ENCODE data around the gene OARD1. TPM values are rescaled to one million over a fixed set of nuclear protein-coding genes. Genes with fewer than 3 reads are reported as not detected.
"Not testable (repeated sequence)": the region's sequence is repeated elsewhere in the genome, so short reads cannot be mapped to it uniquely, and the experiment has no call there.

OARD1 gene
- total RNA-seq, 1 experiment from 2014 or later: 12.1 TPM

GRCh38 chr6:41017663-41018062, 54.5 kb downstream of the OARD1 start:
- POLR2A ChIA-PET (ENCODE audit: unreplicated experiment): no interaction called here
- no peak for TF ChIP-seq EZH2phosphoT487 (IDR thresholded peaks at IDR 0.05; ENCODE audit: borderline replicate concordance, low read length)
- TF ChIP-seq EZH2 (IDR thresholded peaks at IDR 0.05; ENCODE audit: low read length, unreplicated experiment): no peak
- TF ChIP-seq, protein P1, sequence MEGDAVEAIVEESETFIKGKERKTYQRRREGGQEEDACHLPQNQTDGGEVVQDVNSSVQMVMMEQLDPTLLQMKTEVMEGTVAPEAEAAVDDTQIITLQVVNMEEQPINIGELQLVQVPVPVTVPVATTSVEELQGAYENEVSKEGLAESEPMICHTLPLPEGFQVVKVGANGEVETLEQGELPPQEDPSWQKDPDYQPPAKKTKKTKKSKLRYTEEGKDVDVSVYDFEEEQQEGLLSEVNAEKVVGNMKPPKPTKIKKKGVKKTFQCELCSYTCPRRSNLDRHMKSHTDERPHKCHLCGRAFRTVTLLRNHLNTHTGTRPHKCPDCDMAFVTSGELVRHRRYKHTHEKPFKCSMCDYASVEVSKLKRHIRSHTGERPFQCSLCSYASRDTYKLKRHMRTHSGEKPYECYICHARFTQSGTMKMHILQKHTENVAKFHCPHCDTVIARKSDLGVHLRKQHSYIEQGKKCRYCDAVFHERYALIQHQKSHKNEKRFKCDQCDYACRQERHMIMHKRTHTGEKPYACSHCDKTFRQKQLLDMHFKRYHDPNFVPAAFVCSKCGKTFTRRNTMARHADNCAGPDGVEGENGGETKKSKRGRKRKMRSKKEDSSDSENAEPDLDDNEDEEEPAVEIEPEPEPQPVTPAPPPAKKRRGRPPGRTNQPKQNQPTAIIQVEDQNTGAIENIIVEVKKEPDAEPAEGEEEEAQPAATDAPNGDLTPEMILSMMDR (conservative IDR thresholded peaks at IDR 0.05; ENCODE audit: low read depth, low read length): no peak
- no TSS peak for BruUV-seq (replicated peaks)
- no peaks in the 10 kb centered on the region for H3F3A ChIP-seq (ENCODE audit: low read length, unreplicated experiment)
- H4K20me1 ChIP-seq (ENCODE audit: low read length): no peaks in the 10 kb centered on the region
- no peak overlapping the region for H3K27ac ChIP-seq (ENCODE audit: low read length)
- CTCF ChIA-PET: no interaction called here
- intact Hi-C loops (cut with micrococcal nuclease): no loop called here
- H3K79me2 ChIP-seq (ENCODE audit: low read length): no peaks in the 10 kb centered on the region
- DNase-seq: no peak
- no peak overlapping the region for H3K4me2 ChIP-seq (ENCODE audit: low read length)
- H3K27me3 ChIP-seq (ENCODE audit: low read length): no peaks in the 10 kb centered on the region
- no peaks in the 10 kb centered on the region for H3K36me3 ChIP-seq (ENCODE audit: low read depth, low read length)
- H3K4me1 ChIP-seq (ENCODE audit: insufficient read depth, low read length): peaks cover 16% of the 10 kb centered on the region
- no peak for ATAC-seq
- H2AFZ ChIP-seq (ENCODE audit: low read length): no peak overlapping the region
- H3K4me3 ChIP-seq (ENCODE audit: low read length): no peak overlapping the region
- no peak overlapping the region for H3K9ac ChIP-seq (ENCODE audit: low read length)
- H3K9me2 ChIP-seq (replicated peaks; ENCODE audit: low read length): no peaks in the 10 kb centered on the region
- no peaks in the 10 kb centered on the region for H3K9me3 ChIP-seq (ENCODE audit: low read length)

- ATAC-seq; H3K4me1 ChIP-seq (ENCODE audit: insufficient read depth, low read length); CTCF ChIA-PET; H4K20me1 ChIP-seq (ENCODE audit: low read length); H3K4me2 ChIP-seq (ENCODE audit: low read length); H3K27ac ChIP-seq (ENCODE audit: low read length); H2AFZ ChIP-seq (ENCODE audit: low read length); POLR2A ChIA-PET (ENCODE audit: unreplicated experiment); H3F3A ChIP-seq (ENCODE audit: low read length, unreplicated experiment); intact Hi-C loops (cut with micrococcal nuclease); BruUV-seq (replicated peaks); DNase-seq; H3K4me3 ChIP-seq (ENCODE audit: low read length); H3K9me2 ChIP-seq (replicated peaks; ENCODE audit: low read length); H3K79me2 ChIP-seq (ENCODE audit: low read length); H3K9ac ChIP-seq (ENCODE audit: low read length); H3K36me3 ChIP-seq (ENCODE audit: low read depth, low read length); H3K27me3 ChIP-seq (ENCODE audit: low read length); H3K9me3 ChIP-seq (ENCODE audit: low read length): not testable (repeated sequence)
These were observed 56.3 kb downstream of the OARD1 start for GRCh38 chr6:41015860-41016259.

DNA sequence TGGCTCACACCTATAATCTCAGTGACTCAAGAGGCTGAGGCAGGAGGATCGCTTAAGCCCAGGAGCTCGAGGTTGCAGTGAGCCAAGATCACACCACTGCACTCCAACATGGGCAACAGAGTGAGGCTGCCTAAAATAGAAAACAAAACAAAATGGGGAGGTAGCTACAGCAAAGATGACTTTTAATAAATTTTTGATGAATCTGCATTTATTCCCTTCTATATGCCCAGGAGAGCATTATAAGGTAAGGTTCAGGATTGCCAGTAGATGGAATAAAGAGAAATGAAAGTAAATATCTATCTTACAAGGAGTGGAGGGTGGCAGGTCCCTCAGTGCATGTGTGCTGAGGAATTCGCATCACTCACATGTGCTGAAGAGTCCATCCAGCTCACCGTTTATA, 57.4 kb downstream of the OARD1 start:
- CTCF ChIA-PET: no interaction called here
- H4K20me1 ChIP-seq (ENCODE audit: low read length): no peaks in the 10 kb centered on the region
- BruUV-seq (replicated peaks): no TSS peak
- POLR2A ChIA-PET (ENCODE audit: unreplicated experiment): no interaction called here
- TF ChIP-seq EZH2phosphoT487 (IDR thresholded peaks at IDR 0.05; ENCODE audit: borderline replicate concordance, low read length): no peak
- TF ChIP-seq, protein P1 (conservative IDR thresholded peaks at IDR 0.05; ENCODE audit: low read depth, low read length): no peak
- TF ChIP-seq EZH2 (IDR thresholded peaks at IDR 0.05; ENCODE audit: low read length, unreplicated experiment): no peak
- no peaks in the 10 kb centered on the region for H3K9me3 ChIP-seq (ENCODE audit: low read length)
- no peaks in the 10 kb centered on the region for H3K9me2 ChIP-seq (replicated peaks; ENCODE audit: low read length)
- no peaks in the 10 kb centered on the region for H3F3A ChIP-seq (ENCODE audit: low read length, unreplicated experiment)
- no peaks in the 10 kb centered on the region for H3K79me2 ChIP-seq (ENCODE audit: low read length)
- H3K4me2 ChIP-seq (ENCODE audit: low read length): no peak overlapping the region
- H3K27ac ChIP-seq (ENCODE audit: low read length): no peak overlapping the region
- H2AFZ ChIP-seq (ENCODE audit: low read length): no peak overlapping the region
- intact Hi-C loops (cut with micrococcal nuclease): no loop called here
- no peak overlapping the region for H3K4me3 ChIP-seq (ENCODE audit: low read length)
- no peak overlapping the region for H3K9ac ChIP-seq (ENCODE audit: low read length)
- no peaks in the 10 kb centered on the region for H3K27me3 ChIP-seq (ENCODE audit: low read length)
- no peaks in the 10 kb centered on the region for H3K4me1 ChIP-seq (ENCODE audit: insufficient read depth, low read length)
- ATAC-seq: no peak
- DNase-seq: no peak
- H3K36me3 ChIP-seq (ENCODE audit: low read depth, low read length): no peaks in the 10 kb centered on the region

Other genes starting within 250 kb of the OARD1 start
- gene UNC5CL, start 33.1 kb downstream of the OARD1 start, total RNA-seq (2014; rRNA removed): 0.58 and 1.4 TPM in 2 replicates
- gene TSPO2, start 29.9 kb downstream of the OARD1 start, total RNA-seq (2014; rRNA removed): not detected in 2 replicates
- gene APOBEC2, start 19.2 kb downstream of the OARD1 start, total RNA-seq (2014; rRNA removed): not detected in 2 replicates
- 31.7 and 32.9 TPM in 2 replicates for gene NFYA, start 618 bp upstream of the OARD1 start, total RNA-seq (2014; rRNA removed)
- not detected in 2 replicates for gene TREML1, start 82.0 kb upstream of the OARD1 start, total RNA-seq (2014; rRNA removed)
- gene TREM2, start 90.8 kb upstream of the OARD1 start, total RNA-seq (2014; rRNA removed): not detected in 2 replicates
- not detected in 2 replicates for gene TREML2, start 128.8 kb upstream of the OARD1 start, total RNA-seq (2014; rRNA removed)
- not detected in 2 replicates for gene TREML4, start 156.0 kb upstream of the OARD1 start, total RNA-seq (2014; rRNA removed)
- gene TREM1, start 214.3 kb upstream of the OARD1 start, total RNA-seq (2014; rRNA removed): 0.98 TPM in 1 of 2 replicates, not detected in the other